ENCODE measurements around the gene AJM1.
"Not testable (repeated sequence)": the region's sequence is repeated elsewhere in the genome, so short reads cannot be mapped to it uniquely, and the experiment has no call there.

The AJM1 gene

GRCh38 chr9:136861874-136862457, 19.7 kb downstream of the AJM1 start:
- POLR2A ChIA-PET (ENCODE audit: low non-redundant PET) = interaction anchor here (0.6 kb wide), 1 partner anchor 1979 kb away, joined by 3 read pairs; no protein-coding TSS in a partner anchor
- peak overlapping the region; percentile 98 for H3K27ac ChIP-seq
- no peak for DNase-seq (ENCODE audit: low spot score)
- no peak for TF ChIP-seq CTCF (conservative IDR thresholded peaks at IDR 0.05; ENCODE audit: low read depth)
- CTCF ChIA-PET = interaction anchor here (0.6 kb wide), 3 partner anchors 20 to 168 kb away, joined by 3 read pairs; partner anchors contain the start of gene ABCA2

GRCh38 chr9:136862849-136863622, 20.8 kb downstream of the AJM1 start:
- DNase-seq (ENCODE audit: low spot score) = no peak
- no peak for TF ChIP-seq CTCF (conservative IDR thresholded peaks at IDR 0.05; ENCODE audit: low read depth)
- ChIA-PET CTCF (interaction anchor here (0.7 kb wide), 1 partner anchor 21 kb away, joined by 4 read pairs; the partner anchor contains the start of gene AJM1), POLR2A (ENCODE audit: low non-redundant PET) (interaction anchor here (0.6 kb wide), 1 partner anchor 1980 kb away, joined by 3 read pairs; no protein-coding TSS in a partner anchor)
- H3K27ac ChIP-seq = peak overlapping the region; percentile 98

GRCh38 chr9:136863623-136864273, 21.5 kb downstream of the AJM1 start:
- CTCF ChIA-PET = no interaction called here
- POLR2A ChIA-PET (ENCODE audit: low non-redundant PET) = no interaction called here

GRCh38 chr9:136865041-136865767, 22.9 kb downstream of the AJM1 start:
- H3K27ac ChIP-seq = peak overlapping the region; percentile 74
- ChIA-PET POLR2A (ENCODE audit: low non-redundant PET) (interaction anchor here (0.6 kb wide), 1 partner anchor 84 kb away, joined by 8 read pairs; no protein-coding TSS in a partner anchor), CTCF (no interaction called here)
- no peak for DNase-seq (ENCODE audit: low spot score)
- no peak for TF ChIP-seq CTCF (conservative IDR thresholded peaks at IDR 0.05; ENCODE audit: low read depth)

More at GRCh38 chr9:136863623-136864273, 21.5 kb downstream of the AJM1 start:
- DNase-seq (ENCODE audit: low spot score) = no peak
- TF ChIP-seq CTCF (conservative IDR thresholded peaks at IDR 0.05; ENCODE audit: low read depth) = no peak
- H3K27ac ChIP-seq = peak overlapping the region; percentile 98

GRCh38 chr9:136865768-136866103, 23.5 kb downstream of the AJM1 start:
- peak overlapping the region; percentile 74 for H3K27ac ChIP-seq
- POLR2A ChIA-PET (ENCODE audit: low non-redundant PET) = interaction anchor here (1.0 kb wide), 1 partner anchor 16 kb away, joined by 4 read pairs; no protein-coding TSS in a partner anchor
- TF ChIP-seq CTCF (conservative IDR thresholded peaks at IDR 0.05; ENCODE audit: low read depth) = no peak
- no peak for DNase-seq (ENCODE audit: low spot score)
- CTCF ChIA-PET = interaction anchor here (0.9 to 1.0 kb wide), 2 partner anchors 17 to 21 kb away, joined by 3 read pairs; no protein-coding TSS in a partner anchor

GRCh38 chr9:136866898-136867421, 24.7 kb downstream of the AJM1 start:
- CTCF ChIA-PET; DNase-seq (ENCODE audit: low spot score): not testable (repeated sequence)
- POLR2A ChIA-PET (ENCODE audit: low non-redundant PET) = interaction anchor here (0.7 kb wide), 1 partner anchor 22 kb away, joined by 3 read pairs; no protein-coding TSS in a partner anchor
- H3K27ac ChIP-seq = peak overlapping the region; percentile 74

Measured in RWPE1 (cell line).